Neural progenitor cell (in vitro differentiated cells): ENCODE results near the gene BCAS3.

Experiments used
- CTCF ChIP-seq: fragments of 200-600 bp; sonication (generic); IDR thresholded peaks from 2 replicates; pipeline ENCODE4 v1.5.1; 2017; ENCODE audit warnings: antibody characterized with exemption, mild to moderate bottlenecking
- EZH2 ChIP-seq: fragments of 200-600 bp; sonication (generic); IDR thresholded peaks from 2 replicates; pipeline ENCODE4 v1.6.1; 2017; ENCODE audit warnings: antibody characterized with exemption, mild to moderate bottlenecking, moderate library complexity
- EZH2phosphoT487 ChIP-seq: fragments of 200-600 bp; sonication (generic); IDR thresholded peaks from 2 replicates; pipeline ENCODE4 v1.6.1; 2017; ENCODE audit warnings: antibody characterized with exemption

GRCh38 chr17:61422869-61423268, 745.2 kb downstream of the BCAS3 start:
- TF ChIP-seq CTCF (no peak), EZH2 (no peak), EZH2phosphoT487 (no peak)
